HG02623 (cell line): ENCODE data around the gene NUP214.
A peak's percentile ranks its signal among the peaks of the same experiment; 100 is the strongest.

ENCODE experiments used
- ATAC-seq: cut with Tn5 transposase; IDR thresholded peaks from one replicate; pipeline ENCODE4 v1.9.1; 2021; ENCODE audit warnings: moderate library complexity; ENCODE audit not compliant: unreplicated experiment

NUP214 gene

DNA sequence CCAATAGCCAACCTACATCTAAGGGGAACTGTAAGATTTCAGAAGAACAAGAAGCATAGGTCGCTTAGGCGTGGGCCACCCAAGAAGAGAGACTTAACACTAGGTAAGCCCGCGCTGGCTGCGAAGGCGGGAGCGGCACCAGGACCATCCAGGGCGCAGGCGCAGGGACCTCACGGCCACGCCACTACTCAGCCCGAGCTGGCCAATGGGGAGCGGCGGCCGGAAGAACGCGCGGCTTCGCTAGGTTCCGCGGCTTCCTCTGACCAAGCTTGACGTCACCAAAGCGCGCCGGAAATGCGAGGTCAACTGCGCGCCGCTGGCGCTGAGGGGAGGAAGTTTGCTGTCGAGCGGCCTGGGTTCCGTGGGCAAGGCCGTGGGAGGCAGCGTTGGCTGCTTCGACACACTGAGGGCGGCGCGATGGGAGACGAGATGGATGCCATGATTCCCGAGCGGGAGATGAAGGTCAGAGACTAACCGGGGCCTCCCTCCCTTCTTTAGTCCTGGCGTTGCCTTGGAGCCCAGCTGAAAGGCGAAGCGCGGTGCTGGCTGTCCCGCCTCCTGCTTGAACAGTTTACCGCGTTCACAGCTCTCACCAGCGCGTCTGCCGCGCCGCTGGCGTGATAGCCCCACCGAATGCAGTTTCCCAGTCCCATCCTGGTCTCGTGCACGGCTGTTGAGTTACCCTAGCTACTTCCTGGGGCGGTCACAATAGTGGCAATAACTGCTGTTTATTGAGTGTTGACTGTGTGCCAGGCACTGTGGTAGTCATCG, at the start of gene NUP214:
TSS of gene NUP214 (plus strand) at position 299 of the 771 bp plus-strand sequence. CDS start at position 418, 119 bp downstream.
- ATAC-seq, result peak; percentile 92

DNA sequence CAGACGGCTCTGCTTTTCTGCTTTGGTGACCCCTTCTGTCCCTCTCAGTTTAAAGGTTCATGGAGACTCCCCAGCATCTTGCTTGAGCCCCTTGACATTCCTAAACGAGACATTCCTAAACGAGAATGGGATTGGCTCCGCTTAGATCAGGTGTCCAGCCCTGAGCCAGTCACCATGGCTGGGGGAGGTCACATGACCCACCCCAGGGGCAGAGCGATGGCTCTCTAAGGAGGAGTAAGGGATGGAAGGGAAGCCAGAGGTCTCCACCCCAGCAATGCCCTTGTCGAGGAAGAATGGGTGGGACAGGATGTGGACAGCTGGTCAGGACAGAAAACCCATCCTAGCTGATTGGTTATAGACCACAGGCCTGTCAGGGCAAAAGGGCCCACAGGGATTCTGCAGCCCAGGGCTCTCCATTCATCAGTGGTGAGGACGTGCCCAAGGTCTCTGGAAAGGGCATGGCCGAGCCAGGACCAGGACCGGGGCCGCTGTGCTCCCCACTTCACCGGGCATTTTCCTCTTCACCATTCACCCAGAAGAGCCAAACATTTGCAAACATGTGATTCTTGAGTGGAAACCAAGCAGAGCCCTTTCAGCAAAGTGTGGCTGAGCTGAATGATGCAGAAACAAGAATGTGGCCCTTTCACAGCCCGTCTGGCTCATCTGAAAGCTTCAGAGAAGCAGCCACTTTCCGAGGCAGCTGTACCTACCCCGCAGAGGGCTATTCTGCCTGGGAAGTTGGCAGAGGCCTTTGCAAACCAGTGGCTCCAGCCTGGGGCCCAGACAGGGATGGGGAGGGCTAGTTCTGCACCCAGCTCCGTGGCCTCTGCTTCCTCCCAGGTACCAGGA, 48.8 kb upstream of the NUP214 start:
- no peak for ATAC-seq

DNA sequence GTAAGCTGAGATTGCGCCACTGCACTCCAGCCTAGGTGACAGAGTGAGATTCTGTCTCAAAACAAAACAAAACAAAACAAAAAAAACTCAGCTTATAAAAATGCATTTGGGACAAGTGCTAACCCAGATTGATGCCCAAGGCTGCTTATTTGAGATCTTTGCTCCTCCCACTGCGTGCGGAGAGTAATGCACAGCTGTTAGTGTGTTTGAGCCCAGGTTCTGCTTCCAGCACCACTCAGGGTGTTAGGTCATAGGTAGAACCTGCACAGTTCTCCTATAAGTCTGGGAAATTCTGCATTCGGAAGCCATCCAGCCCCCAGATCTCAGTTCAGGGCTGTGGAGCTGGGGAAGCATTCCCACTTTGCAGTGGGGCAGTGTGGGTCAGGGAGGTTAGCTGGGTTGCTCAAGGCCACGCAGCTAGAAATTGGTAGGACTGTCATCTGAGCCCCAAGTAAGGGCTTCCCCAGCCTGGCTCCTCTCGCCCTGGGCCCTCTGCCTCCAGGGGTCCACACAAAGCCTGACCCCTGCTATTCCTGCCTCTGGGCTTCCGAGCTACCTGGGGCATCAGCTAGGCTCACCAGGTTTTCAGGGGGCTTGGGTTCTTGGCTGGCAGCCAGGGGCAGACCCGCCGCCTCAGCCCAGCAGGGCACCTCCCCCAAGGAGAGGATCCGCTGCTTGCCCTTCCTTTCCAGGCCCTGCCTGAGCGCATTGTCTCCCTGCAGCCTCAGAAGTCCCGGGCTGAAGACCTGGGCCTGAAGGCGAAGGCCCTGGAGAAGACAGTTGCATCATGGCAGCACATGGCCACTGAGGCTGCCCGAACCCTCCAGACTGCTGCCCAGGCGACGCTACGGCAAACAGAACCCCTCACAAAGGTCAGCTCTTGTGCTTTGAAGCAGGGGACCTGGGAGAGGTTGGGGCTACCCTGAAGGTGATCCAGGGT, 46.7 kb upstream of the NUP214 start:
- no peak for ATAC-seq

- ATAC-seq, result no peak
Observed at GRCh38 chr9:131080589-131080988, 44.8 kb upstream of the NUP214 start.

DNA sequence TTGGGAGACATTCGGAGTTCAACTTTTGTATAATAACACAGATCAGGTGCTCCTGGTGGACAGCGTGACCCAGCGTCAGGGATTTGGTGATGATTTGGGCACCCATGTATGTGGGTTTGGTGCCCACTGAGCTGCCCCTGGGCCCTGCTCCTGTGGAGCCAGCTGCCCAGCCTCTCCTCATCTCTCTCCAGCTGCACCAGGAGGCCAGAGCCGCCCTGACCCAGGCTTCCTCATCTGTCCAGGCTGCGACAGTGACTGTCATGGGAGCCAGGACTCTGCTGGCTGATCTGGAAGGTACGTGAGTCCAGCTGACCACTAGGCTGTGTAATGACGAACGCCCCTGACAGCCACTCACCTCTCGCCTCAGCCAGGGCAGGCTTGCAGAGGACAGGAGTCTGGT, 43.5 kb upstream of the NUP214 start:
- ATAC-seq, result no peak

- no peak for ATAC-seq
Observed at GRCh38 chr9:131082774-131083512, 42.4 kb upstream of the NUP214 start.

- no peak for ATAC-seq
Observed at GRCh38 chr9:131084661-131085369, 40.6 kb upstream of the NUP214 start.

- no peak for ATAC-seq
Observed at GRCh38 chr9:131085370-131086122, 39.8 kb upstream of the NUP214 start.

GRCh38 chr9:131087354-131087893, 38.0 kb upstream of the NUP214 start:
- ATAC-seq, result no peak

DNA sequence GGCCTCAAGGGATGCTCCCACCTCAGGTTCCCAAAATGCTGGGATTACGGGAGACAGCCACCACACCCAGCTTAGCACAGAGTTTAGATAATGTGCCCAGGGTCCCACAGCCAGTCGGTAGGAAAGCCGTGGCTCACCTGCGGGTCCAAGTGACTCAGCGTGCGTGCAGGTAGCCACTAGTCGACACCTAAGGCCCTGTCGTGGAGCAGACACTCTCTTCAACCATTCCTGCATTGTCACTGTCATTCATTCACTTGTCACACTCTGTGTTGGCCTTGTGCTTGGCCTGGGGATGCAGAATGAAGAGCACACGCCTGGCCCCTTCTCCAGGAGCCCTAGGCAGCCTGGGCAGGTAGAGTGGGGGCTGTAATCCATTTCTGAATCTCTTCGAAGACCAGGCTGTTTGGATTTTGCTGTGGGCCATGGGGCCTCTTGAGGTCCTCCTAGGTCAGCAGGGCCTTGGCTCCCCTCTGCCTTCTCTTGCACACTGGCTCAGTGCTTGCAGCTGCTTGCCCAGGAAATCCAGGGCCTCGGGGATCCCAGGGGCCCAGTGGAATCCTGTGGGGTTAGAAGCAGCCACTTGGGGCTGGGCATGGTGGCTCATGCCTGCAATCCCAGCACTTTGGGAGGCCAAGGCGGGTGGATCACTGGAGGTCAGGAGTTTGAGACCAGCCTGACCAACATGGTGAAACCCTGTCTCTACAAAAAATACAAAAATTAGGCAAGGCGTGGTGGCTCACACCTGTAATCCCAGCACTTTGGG, 35.2 kb upstream of the NUP214 start:
- no peak for ATAC-seq

DNA sequence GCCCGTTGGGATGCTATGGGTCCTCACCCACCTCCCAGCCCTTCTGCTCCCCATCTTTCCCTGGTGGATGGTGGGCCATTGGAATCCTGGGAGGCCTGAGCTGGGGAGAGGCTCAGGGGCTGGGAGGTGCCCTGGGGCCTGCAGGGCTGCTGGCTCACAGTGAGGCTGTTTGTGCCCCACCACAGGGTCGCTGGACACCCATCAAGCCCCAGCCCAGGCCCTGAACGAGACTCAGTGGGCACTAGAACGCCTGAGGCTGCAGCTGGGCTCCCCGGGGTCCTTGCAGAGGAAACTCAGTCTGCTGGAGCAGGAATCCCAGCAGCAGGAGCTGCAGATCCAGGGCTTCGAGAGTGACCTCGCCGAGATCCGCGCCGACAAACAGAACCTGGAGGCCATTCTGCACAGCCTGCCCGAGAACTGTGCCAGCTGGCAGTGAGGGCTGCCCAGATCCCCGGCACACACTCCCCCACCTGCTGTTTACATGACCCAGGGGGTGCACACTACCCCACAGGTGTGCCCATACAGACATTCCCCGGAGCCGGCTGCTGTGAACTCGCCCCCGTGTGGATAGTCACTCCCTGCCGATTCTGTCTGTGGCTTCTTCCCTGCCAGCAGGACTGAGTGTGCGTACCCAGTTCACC, 33.9 kb upstream of the NUP214 start:
- ATAC-seq, result no peak

DNA sequence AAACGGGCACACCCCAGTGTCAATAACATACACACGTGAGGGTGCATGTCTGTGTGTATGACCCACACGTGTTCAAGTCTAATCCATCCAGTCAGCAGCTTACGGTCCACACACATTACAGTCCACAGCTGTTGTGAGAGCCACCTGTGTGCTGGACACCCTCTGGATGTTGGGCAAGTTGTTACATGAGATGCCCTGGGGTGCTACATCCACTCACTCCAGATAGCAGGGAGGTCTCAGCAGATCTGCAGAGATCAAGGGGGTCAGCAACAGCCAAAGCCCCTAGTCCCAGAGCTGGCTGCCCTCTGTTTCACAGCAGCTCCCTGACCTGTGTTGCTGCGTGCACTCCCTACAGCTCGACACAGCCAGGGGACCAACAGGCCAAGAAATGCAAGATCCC, 33.4 kb upstream of the NUP214 start:
- no peak for ATAC-seq

DNA sequence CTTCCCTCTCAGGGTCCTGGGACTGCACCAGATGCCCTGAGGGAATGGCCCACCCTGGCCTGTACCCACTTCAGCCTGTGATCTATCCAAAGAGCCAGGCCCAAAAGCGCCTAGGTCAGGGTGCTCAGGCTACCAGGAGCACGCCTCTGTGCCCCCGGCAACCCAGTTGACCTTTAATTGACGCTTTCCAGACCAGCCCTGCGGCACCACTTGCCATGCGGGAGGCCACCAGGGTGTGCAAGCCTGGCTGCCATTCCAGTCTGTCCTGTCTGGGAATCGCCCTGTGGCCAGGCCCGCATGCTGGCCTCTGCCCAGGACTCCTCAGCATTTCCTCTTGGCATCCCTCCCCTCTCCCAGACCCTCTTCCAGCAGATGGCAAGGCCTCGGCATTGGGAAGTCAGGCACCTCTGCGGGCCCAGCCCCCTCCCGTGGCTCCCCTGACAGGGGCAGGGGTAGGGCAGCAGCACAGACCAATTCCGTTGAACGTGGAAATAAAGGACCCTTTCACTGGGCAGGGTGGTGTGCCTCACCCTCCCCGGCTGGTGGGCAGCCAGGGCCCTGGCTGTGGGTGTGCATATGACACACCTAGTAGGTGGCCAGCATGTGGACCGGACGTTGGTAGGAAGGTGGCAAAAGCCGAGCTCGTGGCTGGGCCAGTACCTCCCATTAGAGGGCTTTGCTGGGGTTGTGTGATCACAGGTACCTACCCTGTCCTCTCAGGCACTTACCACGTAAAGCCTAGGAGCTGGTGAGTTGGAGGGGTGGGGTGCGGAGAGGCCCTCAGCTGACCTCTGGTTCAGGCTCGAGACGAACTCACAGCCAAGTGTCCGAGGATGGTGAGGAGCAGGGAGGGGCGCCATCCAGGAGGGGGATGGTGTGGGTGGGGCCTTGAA, 32.6 kb upstream of the NUP214 start:
- ATAC-seq, result no peak

- no peak for ATAC-seq
Observed at GRCh38 chr9:131094015-131094414, 31.4 kb upstream of the NUP214 start.

DNA sequence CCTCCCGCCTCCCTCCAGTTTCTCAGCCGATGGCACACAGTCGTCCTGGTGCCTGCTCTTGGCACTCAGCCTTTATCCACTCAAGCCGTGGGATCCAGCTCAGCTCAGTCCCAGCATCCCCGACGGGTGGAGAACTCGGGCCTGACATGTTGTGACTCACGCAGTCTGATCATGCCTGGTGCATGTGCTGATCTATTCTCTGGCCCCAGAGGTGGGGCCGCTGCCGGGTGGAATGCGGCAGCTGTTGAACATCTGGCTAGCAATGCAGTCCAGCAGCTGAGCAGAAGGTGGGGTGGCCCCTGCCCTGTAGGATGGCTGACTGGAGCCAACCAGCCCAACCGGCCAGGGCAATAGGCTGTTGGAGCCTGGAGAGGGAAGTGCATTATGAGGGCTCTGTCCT, 30.8 kb upstream of the NUP214 start:
- no peak for ATAC-seq

DNA sequence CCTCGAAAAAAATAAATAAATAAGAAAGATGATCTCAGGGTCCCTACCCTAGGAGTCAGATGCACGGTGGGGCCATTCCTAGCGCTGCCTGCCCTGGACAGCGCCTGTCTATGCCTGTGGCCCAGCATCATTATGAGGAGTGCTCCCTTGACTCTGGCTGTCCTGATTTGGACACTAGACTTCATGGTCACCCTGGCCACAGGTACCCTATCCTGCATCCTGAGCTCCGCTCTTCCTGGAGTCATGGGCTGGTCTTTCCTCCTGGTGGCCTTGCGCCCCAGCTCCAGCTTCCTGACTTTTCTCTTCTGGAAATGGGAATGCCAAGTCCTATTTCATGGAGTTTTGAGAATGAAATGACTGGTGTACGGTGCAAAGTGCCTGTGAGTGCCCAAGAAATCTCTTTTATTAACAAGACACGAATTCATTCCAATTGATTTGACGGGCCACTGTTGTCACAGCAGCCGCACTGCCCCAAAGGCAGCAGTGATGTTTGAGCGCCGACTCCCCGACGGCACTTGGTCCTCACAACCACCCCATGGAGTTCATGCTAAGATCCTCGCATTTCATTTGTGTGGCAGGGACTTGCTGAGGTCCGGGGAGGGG, 29.6 kb upstream of the NUP214 start:
- no peak for ATAC-seq
